GM21367 (cell line): ENCODE results near the gene TMEM183A.
"Not testable (repeated sequence)": the region's sequence is repeated elsewhere in the genome, so short reads cannot be mapped to it uniquely, and the experiment has no call there.

Experiments
- ATAC-seq: cut with Tn5 transposase; IDR thresholded peaks from one replicate; pipeline ENCODE4 v1.9.1; 2021; ENCODE audit not compliant: unreplicated experiment

The TMEM183A gene

GRCh38 chr1:202986120-202986519 is 21.1 kb upstream of the TMEM183A start:
- not testable (repeated sequence) for ATAC-seq

DNA sequence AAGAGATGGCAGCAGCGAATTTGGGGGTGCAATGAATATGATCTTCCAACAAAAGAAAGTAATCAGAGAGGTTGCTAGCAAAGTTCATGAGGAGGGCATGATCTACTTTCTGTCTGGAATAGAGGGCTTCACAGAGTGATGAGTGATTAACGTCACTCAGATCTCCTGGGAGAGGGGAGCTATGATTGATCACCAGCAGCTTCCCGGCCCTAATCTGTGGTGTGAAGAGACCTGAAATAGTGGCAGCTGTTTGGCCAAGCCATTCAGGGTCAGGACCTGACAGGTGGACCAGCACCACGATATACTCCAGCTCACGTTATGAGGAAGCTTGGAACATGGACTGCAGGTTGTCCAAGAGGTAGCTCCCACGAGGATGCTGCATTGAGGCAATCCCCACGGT is 19.9 kb upstream of the TMEM183A start:
- ATAC-seq, result no peak

GRCh38 chr1:202987922-202988583 is 19.1 kb upstream of the TMEM183A start:
- no peak for ATAC-seq

DNA sequence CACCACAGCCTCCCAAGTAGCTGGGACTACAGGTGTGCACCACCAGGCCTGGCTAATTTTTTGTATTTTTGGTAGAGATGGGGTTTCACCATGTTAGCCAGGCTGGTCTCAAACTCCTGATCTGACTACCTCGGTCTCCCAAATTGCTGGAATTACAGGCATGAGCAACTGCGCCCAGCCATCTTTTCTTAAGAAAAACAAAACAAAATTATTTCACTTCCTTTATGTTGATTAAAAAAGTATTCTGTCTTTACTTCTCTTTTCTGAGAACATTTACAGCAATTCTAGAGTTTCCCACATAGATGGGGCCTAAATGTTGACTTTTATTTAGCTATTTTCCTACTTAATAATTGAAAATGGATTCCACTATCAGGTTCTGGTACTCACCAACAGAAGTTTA is 17.3 kb upstream of the TMEM183A start:
- ATAC-seq, result no peak

DNA sequence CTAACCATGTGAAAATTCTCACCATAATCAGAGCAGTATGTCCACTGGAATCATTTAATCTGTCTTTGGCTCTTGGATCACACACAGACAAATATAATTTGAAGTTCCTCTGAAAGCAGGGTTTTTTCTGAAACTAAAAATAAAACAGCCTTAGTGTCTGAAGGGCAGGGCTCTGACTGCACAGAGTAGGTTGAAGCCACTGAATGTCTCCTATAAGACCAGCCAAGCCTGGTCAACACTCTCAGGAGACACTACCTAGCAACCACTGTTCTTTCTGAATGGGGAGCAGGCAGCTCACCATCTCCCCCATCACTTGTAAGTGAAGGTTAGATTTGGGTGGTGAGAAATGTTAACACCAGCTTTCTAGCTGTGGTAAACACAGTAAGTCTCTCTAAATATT is 16.1 kb upstream of the TMEM183A start:
- ATAC-seq, result no peak

DNA sequence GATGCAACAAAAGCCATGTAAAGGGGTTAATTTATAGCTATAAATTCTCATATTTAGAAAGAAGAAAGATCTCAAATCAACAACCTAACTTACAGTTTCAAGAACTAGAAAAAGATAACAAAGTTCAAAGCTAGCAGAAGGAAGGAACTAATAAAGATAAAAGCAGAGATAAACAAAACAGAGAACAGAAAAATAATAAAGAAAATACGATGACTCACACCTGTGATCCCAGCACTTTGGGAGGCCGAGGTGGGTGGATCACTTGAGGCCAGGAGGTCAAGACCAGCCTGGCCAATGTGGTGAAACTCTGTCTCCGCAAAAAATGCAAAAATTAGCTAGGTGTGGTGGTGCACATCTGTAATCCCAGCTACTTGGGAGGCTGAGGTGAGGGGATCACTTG is 12.4 kb upstream of the TMEM183A start:
- ATAC-seq, result no peak

GRCh38 chr1:202998836-202999750 is 8.1 kb upstream of the TMEM183A start:
- no peak for ATAC-seq

GRCh38 chr1:203000217-203000944 is 6.8 kb upstream of the TMEM183A start:
- ATAC-seq, result no peak

DNA sequence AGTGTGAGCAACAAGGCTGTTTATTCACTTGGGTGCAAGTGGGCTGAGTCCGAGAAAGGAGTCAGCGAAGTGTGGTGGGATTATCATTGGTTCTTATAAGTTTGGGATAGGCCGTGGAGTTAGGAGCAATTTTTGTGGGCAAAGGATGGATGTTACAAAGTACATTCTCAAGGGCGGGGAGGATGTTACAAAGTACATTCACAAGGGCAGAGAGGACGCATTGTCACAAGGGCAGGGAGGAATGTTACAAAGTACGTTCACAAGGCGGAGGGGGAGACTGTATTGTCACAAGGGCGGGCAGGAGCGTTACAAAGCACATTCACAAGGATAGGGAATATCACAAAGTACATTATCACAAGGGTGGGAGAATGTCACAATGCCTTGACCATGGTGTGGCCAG is 5.2 kb upstream of the TMEM183A start:
- ATAC-seq, result no peak

DNA sequence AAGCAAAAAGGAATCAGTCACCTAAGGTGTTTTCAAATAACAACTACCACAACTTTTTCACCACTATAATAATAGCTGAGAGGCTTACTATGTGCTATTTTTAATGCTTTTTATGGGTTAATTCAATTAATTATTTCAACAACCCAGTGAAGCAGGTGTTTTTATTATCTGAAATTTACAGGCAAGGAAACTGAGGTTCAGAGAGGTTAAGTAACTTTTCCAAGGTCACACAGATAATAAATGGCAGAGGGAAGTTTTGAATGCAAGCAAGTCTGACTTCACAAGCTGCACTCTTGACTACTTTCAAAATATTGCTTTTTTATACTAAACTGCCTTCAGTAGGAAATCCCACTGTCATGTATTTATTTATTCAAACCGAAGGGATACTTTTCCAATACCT is 4.2 kb upstream of the TMEM183A start:
- ATAC-seq, result no peak

- ATAC-seq, result not testable (repeated sequence)
Measured at GRCh38 chr1:203005395-203006142, 1.6 kb upstream of the TMEM183A start.

- ATAC-seq, result no peak
Measured at GRCh38 chr1:203009185-203009584, 2.0 kb downstream of the TMEM183A start.

GRCh38 chr1:203011582-203011981 is 4.4 kb downstream of the TMEM183A start:
- ATAC-seq, result no peak

DNA sequence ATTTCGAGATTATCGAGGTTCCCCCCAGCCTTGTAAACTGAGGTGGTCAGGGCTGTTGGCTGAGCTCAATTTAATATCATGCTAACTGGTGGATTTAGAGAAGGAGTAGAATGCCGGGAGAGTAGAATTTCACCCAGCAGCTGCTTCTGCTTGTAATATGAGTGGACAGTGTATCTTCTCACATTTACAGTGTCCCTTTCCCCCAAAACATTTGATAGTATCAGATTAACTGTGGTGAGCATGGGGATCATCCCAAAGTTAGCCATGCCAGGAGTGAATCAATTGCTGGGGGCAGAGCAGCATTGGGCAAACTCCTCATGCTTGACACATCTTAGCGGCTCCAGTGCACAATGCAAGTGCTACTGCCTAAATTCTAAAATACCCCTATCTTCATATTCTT is 9.9 kb downstream of the TMEM183A start:
- no peak for ATAC-seq

DNA sequence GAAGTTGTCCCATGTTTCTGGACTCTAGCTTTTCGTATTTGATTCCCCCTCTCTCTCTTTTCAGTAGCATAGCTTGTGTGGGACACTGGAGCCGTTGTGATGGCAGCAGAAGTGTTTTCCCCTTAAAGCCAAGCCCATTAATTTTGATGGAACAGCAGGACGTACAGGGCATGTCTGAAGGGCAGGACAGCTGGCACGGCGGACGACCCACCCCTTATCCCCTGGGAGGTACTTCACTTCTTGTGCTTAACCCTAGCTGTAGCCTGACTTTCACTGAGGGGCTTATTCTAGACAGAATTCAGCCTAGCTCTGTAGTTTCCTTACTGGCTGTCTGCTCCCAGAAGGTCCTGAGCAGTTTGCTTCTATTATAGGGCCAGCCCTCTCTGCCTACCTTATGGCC is 10.5 kb downstream of the TMEM183A start:
- ATAC-seq, result no peak

GRCh38 chr1:203022855-203023254 is 15.7 kb downstream of the TMEM183A start:
- ATAC-seq, result not testable (repeated sequence)

DNA sequence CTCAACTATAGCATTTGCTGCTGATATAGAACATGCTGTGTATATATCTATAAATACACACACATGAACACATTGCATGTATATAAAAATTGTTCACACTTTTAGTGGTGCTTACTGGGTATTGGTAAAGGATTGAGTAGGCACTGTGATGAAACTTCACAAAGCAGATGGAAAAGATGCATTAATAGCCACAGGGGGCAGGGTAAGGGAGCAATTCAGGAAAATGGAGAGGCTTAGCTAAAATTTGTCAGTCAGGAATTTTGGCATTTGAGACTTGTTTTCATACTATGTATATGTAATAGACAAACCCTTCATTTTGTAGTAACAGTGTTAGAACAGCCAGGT is 18.5 kb downstream of the TMEM183A start:
- ATAC-seq, result no peak

- ATAC-seq, result peak; percentile 57
Measured at GRCh38 chr1:203026031-203026665, 19.0 kb downstream of the TMEM183A start, which contains the start of gene PPFIA4. Gene PPFIA4, plus strand, starts transcription at chr1:203026491. Its CDS starts 12,518 bp downstream, at chr1:203039009.

DNA sequence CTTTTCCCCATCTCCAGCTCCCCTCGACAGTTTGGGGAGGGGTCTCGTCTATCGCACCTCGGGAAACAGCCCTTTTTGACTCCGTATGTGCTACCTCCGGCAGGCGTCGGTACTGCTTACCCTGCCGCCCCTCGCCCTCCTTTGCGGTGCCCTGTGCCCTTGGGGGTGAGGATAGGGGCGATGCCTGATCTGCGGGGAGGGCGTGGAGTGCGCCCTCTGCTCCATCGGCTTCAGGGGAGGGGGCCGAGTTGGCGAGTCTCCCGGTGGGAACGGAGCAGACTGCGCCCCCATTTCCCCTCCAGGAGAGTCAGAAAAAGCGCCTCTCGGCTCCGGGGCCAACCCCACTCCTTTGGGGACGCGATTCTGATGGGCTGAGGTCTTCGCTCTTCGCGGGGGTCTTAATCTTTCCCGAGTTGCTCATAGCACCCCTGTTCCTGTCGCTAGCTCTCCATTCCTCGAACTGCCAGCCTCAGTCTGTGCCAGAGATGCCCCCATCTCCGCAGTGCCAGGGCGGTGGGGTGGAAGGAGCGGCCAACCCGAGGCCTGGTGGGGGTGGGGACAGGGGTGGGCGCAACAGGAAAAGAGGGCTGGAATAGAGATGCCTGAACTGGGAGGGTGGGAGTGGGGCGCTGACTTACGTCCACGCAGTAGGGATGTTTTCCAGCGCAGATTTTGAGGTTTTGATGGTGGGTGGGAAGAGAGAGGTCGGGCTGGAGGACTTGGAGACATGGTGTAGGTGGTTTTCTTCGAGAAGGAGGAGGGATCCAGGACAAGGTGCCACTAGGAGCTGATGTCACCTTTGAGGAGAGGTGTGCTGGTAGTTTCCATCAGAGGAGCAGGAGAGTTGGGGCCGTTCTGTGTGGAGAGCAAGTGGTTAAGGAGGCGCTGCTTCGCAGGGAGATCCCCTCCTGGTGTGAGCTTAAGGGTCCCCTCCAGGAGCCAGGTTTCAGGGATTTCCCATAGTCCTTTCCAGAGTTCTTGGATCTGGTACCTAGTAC is 19.8 kb downstream of the TMEM183A start:
- no peak for ATAC-seq
